Measurements from ENCODE around the gene ICA1L. TPM values are rescaled to one million over a fixed set of nuclear protein-coding genes. Genes with fewer than 3 reads are reported as not detected.

ICA1L gene
- total and polyA plus RNA-seq, 2 experiments from 2014 or later: 8.3 to 17.3 TPM

- H3K4me1 ChIP-seq (ENCODE audit: low read depth): no peaks in the 10 kb centered on the region
- peak in 1 of 2 donors; percentile 29 for DNase-seq (ENCODE audit: low read depth in 1 of 2, low spot score in 1 of 2)
- H3K27me3 ChIP-seq: no peaks in the 10 kb centered on the region
- TF ChIP-seq CTCF (IDR thresholded peaks at IDR 0.05; ENCODE audit: low read depth, low read length): peak; percentile 20
- H3K9me3 ChIP-seq (ENCODE audit: low read depth): no peaks in the 10 kb centered on the region
- no peak overlapping the region for H3K4me3 ChIP-seq
- H3K36me3 ChIP-seq: peaks cover 47% of the 10 kb centered on the region
- no peak overlapping the region for H3K27ac ChIP-seq
Observed at GRCh38 chr2:202883987-202884675, 12.6 kb upstream of the ICA1L start.

- Histone ChIP-seq H3K9me3 (ENCODE audit: low read depth) (no peaks in the 10 kb centered on the region), H3K4me3 (no peak overlapping the region), H3K36me3 (peaks cover 39% of the 10 kb centered on the region), H3K4me1 (ENCODE audit: low read depth) (no peaks in the 10 kb centered on the region), H3K27ac (no peak overlapping the region), H3K27me3 (no peaks in the 10 kb centered on the region)
- no peak for TF ChIP-seq CTCF (IDR thresholded peaks at IDR 0.05; ENCODE audit: low read depth, low read length)
- no peak for DNase-seq (ENCODE audit: low read depth in 1 of 2, low spot score in 1 of 2)
Observed at GRCh38 chr2:202881570-202881969, 10.0 kb upstream of the ICA1L start.

GRCh38 chr2:202877699-202878098 is 6.1 kb upstream of the ICA1L start:
- no peak overlapping the region for H3K4me3 ChIP-seq
- DNase-seq (ENCODE audit: low read depth in 1 of 2, low spot score in 1 of 2): no peak
- no peak overlapping the region for H3K27ac ChIP-seq
- no peaks in the 10 kb centered on the region for H3K9me3 ChIP-seq (ENCODE audit: low read depth)
- peaks cover 26% of the 10 kb centered on the region for H3K36me3 ChIP-seq
- TF ChIP-seq CTCF (IDR thresholded peaks at IDR 0.05; ENCODE audit: low read depth, low read length): no peak
- no peaks in the 10 kb centered on the region for H3K4me1 ChIP-seq (ENCODE audit: low read depth)
- H3K27me3 ChIP-seq: no peaks in the 10 kb centered on the region

- H3K4me1 ChIP-seq (ENCODE audit: low read depth): no peaks in the 10 kb centered on the region
- peak overlapping the region; percentile 85 for H3K27ac ChIP-seq
- peak; percentile 60 to 65 for DNase-seq (ENCODE audit: low read depth in 1 of 2, low spot score in 1 of 2)
- no peaks in the 10 kb centered on the region for H3K9me3 ChIP-seq (ENCODE audit: low read depth)
- H3K36me3 ChIP-seq: no peaks in the 10 kb centered on the region
- peak overlapping the region; percentile 83 for H3K4me3 ChIP-seq
- H3K27me3 ChIP-seq: no peaks in the 10 kb centered on the region
- TF ChIP-seq CTCF (IDR thresholded peaks at IDR 0.05; ENCODE audit: low read depth, low read length): peak; percentile 52
Observed at GRCh38 chr2:202870431-202871299, 901 bp downstream of the ICA1L start.

- DNase-seq (ENCODE audit: low read depth in 1 of 2, low spot score in 1 of 2): no peak
- no peaks in the 10 kb centered on the region for H3K27me3 ChIP-seq
- no peak for TF ChIP-seq CTCF (IDR thresholded peaks at IDR 0.05; ENCODE audit: low read depth, low read length)
- H3K9me3 ChIP-seq (ENCODE audit: low read depth): no peaks in the 10 kb centered on the region
- H3K27ac ChIP-seq: no peak overlapping the region
- no peak overlapping the region for H3K4me3 ChIP-seq
- no peaks in the 10 kb centered on the region for H3K36me3 ChIP-seq
- H3K4me1 ChIP-seq (ENCODE audit: low read depth): no peaks in the 10 kb centered on the region
Observed at GRCh38 chr2:202861987-202862386, 9.6 kb downstream of the ICA1L start.

Measured in cardiac muscle cell (in vitro differentiated cells and primary cell).